ENCODE measurements around the gene RABGAP1L. TPM values are rescaled to one million over a fixed set of nuclear protein-coding genes. Genes with fewer than 3 reads are reported as not detected.

Gene RABGAP1L
- total RNA-seq, 4 donors from 2014 or later = 38.8 to 54.7 (median 50.5) TPM

DNA sequence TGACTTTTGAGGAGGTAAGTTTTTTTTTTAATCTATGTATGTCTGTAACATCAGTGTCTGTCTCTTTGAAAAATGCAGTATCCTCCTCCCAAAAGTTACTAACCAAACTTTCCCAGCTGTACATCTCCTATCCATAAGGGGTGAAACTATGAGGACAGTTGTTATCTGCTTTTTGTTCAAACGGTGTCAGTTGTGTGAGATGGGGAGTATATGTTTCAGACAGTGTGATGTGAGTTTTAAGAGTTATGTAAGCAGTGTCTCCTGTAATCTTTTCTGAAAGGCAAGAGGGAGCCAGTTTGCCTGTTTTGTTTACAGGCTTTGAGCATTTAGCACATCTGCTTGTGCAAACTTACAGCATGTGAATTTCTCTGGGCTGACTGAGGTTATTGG, 805.6 kb downstream of the RABGAP1L start:
- TF ChIP-seq POLR2A (IDR thresholded peaks at IDR 0.05) = no peak
- no peak for TF ChIP-seq CTCF (IDR thresholded peaks at IDR 0.05)
- 17 to 35% methylated on average over 1 of the region's 1 CpG for WGBS, 2 donors
- H3K4me3 ChIP-seq (ENCODE audit: low read depth, poor library complexity, severe bottlenecking) = no peak overlapping the region
- intact Hi-C loops (cut with DNase I; ENCODE audit: low total_unique reads) = no loop called here
- DNase-seq (ENCODE audit: low spot score in 2 of 2) = peak in 1 of 2 donors; percentile 39

DNA sequence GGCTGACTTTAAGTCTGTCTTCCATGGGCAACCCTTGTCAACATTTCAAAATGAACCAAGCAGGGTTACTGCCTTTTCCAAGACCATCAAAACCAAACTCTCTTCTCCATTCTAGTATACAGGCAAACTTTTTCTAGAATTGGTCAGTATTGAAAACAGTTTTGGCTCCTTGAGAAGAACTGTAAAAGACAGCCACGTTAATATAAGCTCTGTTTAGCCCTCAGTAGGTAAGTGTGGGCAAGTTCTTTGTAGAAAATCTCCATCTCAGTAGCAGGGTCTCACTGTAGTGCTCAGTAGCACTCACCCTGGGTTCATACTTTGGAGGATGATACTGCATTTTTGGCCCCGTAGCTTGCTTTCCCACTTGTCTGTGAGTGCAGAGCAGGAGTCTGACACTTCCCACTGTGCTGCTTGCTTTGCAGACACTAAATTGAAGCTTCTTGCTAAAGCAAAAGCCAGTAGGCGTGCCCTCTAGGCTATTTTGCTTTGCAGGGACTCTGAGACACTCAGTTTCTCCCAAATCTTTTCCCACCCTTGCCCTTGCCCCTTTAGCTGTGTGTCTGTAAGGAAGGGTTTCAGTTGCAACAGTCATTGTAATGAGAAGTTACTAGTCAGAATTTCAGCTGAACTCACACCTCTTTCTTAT, 806.2 kb downstream of the RABGAP1L start:
- intact Hi-C loops (cut with DNase I; ENCODE audit: low total_unique reads) = no loop called here

GRCh38 chr1:174966008-174966572, 806.8 kb downstream of the RABGAP1L start:
- H3K4me3 ChIP-seq (ENCODE audit: low read depth, poor library complexity, severe bottlenecking) = no peak overlapping the region
- DNase-seq (ENCODE audit: low spot score in 2 of 2) = no peak
- TF ChIP-seq CTCF (IDR thresholded peaks at IDR 0.05) = no peak
- TF ChIP-seq POLR2A (IDR thresholded peaks at IDR 0.05) = no peak
- WGBS, 2 donors = 36 to 37% methylated on average over 1 of the region's 1 CpG
- intact Hi-C loops (cut with DNase I; ENCODE audit: low total_unique reads) = no loop called here

More for the DNA sequence above, 806.2 kb downstream of the RABGAP1L start:
- TF ChIP-seq CTCF (IDR thresholded peaks at IDR 0.05) (no peak), POLR2A (IDR thresholded peaks at IDR 0.05) (no peak)
- WGBS, 2 donors = 20 to 25% methylated on average over 3 of the region's 3 CpGs
- no peak overlapping the region for H3K4me3 ChIP-seq (ENCODE audit: low read depth, poor library complexity, severe bottlenecking)
- DNase-seq (ENCODE audit: low spot score in 2 of 2) = peak in 1 of 2 donors; percentile 44

- H3K4me3 ChIP-seq (ENCODE audit: low read depth, poor library complexity, severe bottlenecking) = no peak overlapping the region
- TF ChIP-seq CTCF (IDR thresholded peaks at IDR 0.05) (no peak), POLR2A (IDR thresholded peaks at IDR 0.05) (no peak)
- intact Hi-C loops (cut with DNase I; ENCODE audit: low total_unique reads) = no loop called here
- DNase-seq (ENCODE audit: low spot score in 2 of 2) = no peak
- 65 to 66% methylated on average over 4 of the region's 4 CpGs for WGBS, 2 donors
These were observed 808.8 kb downstream of the RABGAP1L start for GRCh38 chr1:174967845-174968705.

DNA sequence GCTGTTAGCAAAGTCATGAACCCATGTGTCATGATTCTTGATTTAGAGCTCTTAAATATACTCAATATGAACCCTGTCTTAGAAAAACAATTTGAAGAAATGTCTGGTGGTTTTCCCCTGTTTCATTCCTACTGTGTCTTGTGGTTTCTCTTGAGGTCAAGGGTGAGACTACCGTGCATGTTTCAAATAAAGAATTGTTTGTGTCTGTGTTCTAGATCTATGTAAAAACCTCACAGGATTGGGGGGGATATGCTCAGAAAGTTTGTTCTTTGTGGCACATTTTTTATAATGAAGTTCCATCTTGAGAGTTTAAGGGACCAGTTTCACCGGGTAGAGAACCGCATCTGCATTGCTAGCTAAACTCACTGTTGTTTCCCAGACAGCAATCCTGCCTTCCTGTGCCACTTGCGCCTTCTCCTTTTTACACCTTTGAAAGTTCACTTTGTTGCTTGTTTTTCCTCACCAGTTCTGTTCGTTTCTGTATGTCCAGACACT, 809.5 kb downstream of the RABGAP1L start:
- 69 to 79% methylated on average over 5 of the region's 5 CpGs for WGBS, 2 donors
- H3K4me3 ChIP-seq (ENCODE audit: low read depth, poor library complexity, severe bottlenecking) = no peak overlapping the region
- intact Hi-C loops (cut with DNase I; ENCODE audit: low total_unique reads) = no loop called here
- no peak for DNase-seq (ENCODE audit: low spot score in 2 of 2)
- no peak for TF ChIP-seq POLR2A (IDR thresholded peaks at IDR 0.05)
- no peak for TF ChIP-seq CTCF (IDR thresholded peaks at IDR 0.05)

Measured in lower leg skin (tissue), 4 donors.